LHCN-M2 (cell line): Measurements from ENCODE around the gene DNAJC12. TPM values are rescaled to one million over a fixed set of nuclear protein-coding genes. Genes with fewer than 3 reads are reported as not detected.
"Not testable (repeated sequence)": the region's sequence is repeated elsewhere in the genome, so short reads cannot be mapped to it uniquely, and the experiment has no call there.

Experiments used
- DNase-seq: peaks from one replicate; pipeline ENCODE4 v3.0.0-alpha.2; 2012; ENCODE audit warnings: low read depth
- total RNA-seq: library from RNA; depleted of rRNA; stranded (reverse); fragments of >200 nt; gene quantifications from 2 replicates; pipeline ENCODE4 v1.2.3, GENCODE V29; 2014; rRNA removed

The DNAJC12 gene
- total RNA-seq, 1 experiment from 2014 or later: 6.9 TPM

GRCh38 chr10:67764012-67764822 is 73.8 kb downstream of the DNAJC12 start:
- DNase-seq: peak; percentile 87

- peak; percentile 44 for DNase-seq
Measured at GRCh38 chr10:67763499-67764011, 74.4 kb downstream of the DNAJC12 start.

GRCh38 chr10:67762567-67762966 is 75.4 kb downstream of the DNAJC12 start:
- not testable (repeated sequence) for DNase-seq

- no peak for DNase-seq
Measured at GRCh38 chr10:67760272-67760671, 77.7 kb downstream of the DNAJC12 start.

Other genes with a start within 250 kb of the DNAJC12 start
- 0.06 and 0.19 TPM in 2 replicates for gene CTNNA3, start 142.0 kb downstream of the DNAJC12 start, total RNA-seq
- gene SIRT1, start 46.5 kb upstream of the DNAJC12 start, total RNA-seq: 14.7 and 17.8 TPM in 2 replicates
- gene HERC4, start 237.1 kb upstream of the DNAJC12 start, total RNA-seq: 82.3 and 82.8 TPM in 2 replicates